ENCODE data around the gene PAX5.

DNA sequence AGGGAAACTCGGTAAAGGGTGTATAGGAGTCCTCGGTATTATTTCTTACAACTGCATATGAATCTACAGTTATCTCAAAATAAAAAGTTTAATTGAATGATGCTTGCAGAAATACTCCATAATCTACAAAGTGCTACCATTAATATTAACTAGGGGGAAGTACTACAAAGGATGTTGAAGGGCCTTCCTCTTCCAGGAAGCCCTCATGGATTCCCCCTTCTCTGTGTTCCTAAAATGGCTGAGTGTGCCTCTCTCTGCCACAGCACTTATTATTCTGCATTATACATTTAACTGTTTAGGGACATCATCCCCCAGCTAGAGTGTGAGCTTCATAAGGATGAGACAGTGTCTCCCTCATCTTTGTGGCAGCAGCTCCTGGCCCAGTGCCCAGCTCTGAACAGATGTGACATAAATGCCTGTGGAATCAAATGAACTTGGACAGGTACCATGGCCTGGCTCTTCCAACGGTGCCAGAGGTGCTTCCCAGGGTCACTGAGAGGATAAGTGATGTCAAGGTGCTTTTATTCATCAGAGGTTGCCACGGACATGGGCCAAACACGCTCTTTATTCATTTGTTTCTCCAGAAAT lies 99.5 kb downstream of the PAX5 start:
- TF ChIP-seq CTCF (IDR thresholded peaks at IDR 0.05) (no peak), POLR2A (IDR thresholded peaks at IDR 0.05) (no peak)
